Testis (tissue), 3 donors: ENCODE results near the gene CCNO. TPM values are rescaled to one million over a fixed set of nuclear protein-coding genes. Genes with fewer than 3 reads are reported as not detected.

ENCODE experiments used
- DNase-seq: peaks from one replicate; pipeline ENCODE4 v3.0.0-alpha.2; 2019
- H3K27ac ChIP-seq, 2 donors: fragments of 200-600 bp; sonication (generic); one replicate each; pipeline ENCODE4 v1.5.1; 2019
- H3K27me3 ChIP-seq: fragments of 200-600 bp; sonication (generic); one replicate; pipeline ENCODE4 v1.5.1; 2019
- H3K36me3 ChIP-seq: fragments of 200-600 bp; sonication (generic); one replicate; pipeline ENCODE4 v1.5.1; 2017; ENCODE audit warnings: low read depth; ENCODE audit errors: missing control alignments
- H3K4me1 ChIP-seq: fragments of 200-600 bp; sonication (generic); one replicate; pipeline ENCODE4 v1.5.1; 2019
- H3K4me3 ChIP-seq, 2 donors: fragments of 200-600 bp; sonication (generic); one replicate each; pipeline ENCODE4 v1.5.1; 2017 to 2019
- H3K9me3 ChIP-seq: fragments of 200-600 bp; sonication (generic); one replicate; pipeline ENCODE4 v1.5.1; 2017
- POLR2A ChIP-seq: fragments of 450-650 bp; IDR thresholded peaks from one replicate; pipeline ENCODE4 v1.6.1; 2017; ENCODE audit warnings: antibody characterized with exemption, mild to moderate bottlenecking, moderate library complexity
- WGBS, 2 donors: methylation state at CpG; one replicate each; pipeline ENCODE4 v1.1.5; 2018; 5-methylcytosine and 5-hydroxymethylcytosine counted together
- intact Hi-C: fragments of 100-400 bp; cut with DNase I; formaldehyde crosslinking; loops from one replicate; pipeline ENCODE4 v1.15.1; 2023; ENCODE audit warnings: low total_unique reads
- polyA plus RNA-seq: library from polyadenylated mRNA; stranded (reverse); fragments of 350-450 nt; fragmentation: Illumina TruSeq; extraction: RNeasy Lipid Tissue Mini Kit (QIAGEN cat#74804); gene quantifications from one replicate; pipeline ENCODE4 v1.2.3, GENCODE V29; 2014; ENCODE audit warnings: low read depth, low replicate concordance; ENCODE audit not compliant: insufficient read depth
- total RNA-seq, 2 donors: library from RNA; depleted of rRNA; stranded (reverse); fragments of >200 nt; gene quantifications; one replicate each; pipeline ENCODE4 v1.2.3, GENCODE V29; 2016
- TF ChIP-seq, protein P1 (sequence below), 3 experiments: fragments of 450-650 bp in 2 of 3; fragments of 200-600 bp in 1 of 3; sonication (generic) in 1 of 3; IDR thresholded peaks; one replicate each; pipeline ENCODE4 v1.5.1; 2016 to 2019; ENCODE audit warnings: antibody characterized with exemption in 3 of 3, mild to moderate bottlenecking in 2 of 3, moderate library complexity in 1 of 3

Gene CCNO
- total and polyA plus RNA-seq, 3 donors from 2014 or later, result 13.8 to 19.9 (median 14.4) TPM

DNA sequence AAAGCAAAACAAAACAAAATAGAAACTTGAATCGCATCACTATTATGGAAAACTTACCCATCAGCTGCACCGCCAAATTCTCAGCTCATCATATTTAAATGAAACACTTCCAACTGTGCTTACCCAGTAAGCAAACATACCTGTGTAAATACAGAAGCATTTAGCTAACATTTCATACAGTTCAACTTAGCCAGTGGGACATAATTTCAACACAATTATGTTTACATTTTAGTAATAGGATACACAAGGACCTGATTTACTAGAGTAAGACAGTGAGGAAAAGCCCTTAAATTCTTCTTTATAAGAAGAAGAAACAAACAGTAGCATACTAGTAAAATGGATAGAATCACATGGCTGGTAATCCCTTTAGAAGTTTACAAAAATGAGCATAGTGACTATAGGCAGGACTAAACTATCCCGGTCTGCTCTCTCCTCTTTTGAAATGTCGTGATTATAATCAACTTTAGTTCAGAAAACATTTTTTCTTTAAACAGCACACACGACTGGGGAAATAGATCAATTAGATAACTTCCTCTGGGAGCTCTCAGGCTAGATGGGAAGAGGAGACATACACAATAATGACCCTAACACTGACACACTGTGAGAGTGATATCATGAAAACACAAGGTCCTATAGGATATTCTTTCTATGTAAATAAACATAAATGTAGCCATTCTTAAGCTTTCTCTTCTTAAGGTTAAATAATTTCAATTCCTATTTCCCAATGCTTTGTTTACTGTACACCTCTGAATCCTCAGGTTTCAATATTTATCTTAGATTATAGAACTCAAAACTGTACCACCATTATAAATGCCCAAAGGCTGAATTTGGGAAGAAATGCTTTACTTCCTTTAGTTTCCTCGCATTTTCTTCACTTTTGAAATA is 44.5 kb downstream of the CCNO start:
- no peaks in the 10 kb centered on the region for H3K36me3 ChIP-seq
- TF ChIP-seq, protein P1, sequence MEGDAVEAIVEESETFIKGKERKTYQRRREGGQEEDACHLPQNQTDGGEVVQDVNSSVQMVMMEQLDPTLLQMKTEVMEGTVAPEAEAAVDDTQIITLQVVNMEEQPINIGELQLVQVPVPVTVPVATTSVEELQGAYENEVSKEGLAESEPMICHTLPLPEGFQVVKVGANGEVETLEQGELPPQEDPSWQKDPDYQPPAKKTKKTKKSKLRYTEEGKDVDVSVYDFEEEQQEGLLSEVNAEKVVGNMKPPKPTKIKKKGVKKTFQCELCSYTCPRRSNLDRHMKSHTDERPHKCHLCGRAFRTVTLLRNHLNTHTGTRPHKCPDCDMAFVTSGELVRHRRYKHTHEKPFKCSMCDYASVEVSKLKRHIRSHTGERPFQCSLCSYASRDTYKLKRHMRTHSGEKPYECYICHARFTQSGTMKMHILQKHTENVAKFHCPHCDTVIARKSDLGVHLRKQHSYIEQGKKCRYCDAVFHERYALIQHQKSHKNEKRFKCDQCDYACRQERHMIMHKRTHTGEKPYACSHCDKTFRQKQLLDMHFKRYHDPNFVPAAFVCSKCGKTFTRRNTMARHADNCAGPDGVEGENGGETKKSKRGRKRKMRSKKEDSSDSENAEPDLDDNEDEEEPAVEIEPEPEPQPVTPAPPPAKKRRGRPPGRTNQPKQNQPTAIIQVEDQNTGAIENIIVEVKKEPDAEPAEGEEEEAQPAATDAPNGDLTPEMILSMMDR (IDR thresholded peaks at IDR 0.05), result no peak
- TF ChIP-seq POLR2A, result no peak
- intact Hi-C loops, result no loop called here
- DNase-seq, result no peak
- no peaks in the 10 kb centered on the region for H3K9me3 ChIP-seq
- H3K4me3 ChIP-seq, result no peak overlapping the region
- 72 to 73% methylated on average over 6 of the region's 6 CpGs for WGBS, 2 donors
- H3K27me3 ChIP-seq, result no peaks in the 10 kb centered on the region
- H3K27ac ChIP-seq, result no peak overlapping the region
- H3K4me1 ChIP-seq, result no peaks in the 10 kb centered on the region

DNA sequence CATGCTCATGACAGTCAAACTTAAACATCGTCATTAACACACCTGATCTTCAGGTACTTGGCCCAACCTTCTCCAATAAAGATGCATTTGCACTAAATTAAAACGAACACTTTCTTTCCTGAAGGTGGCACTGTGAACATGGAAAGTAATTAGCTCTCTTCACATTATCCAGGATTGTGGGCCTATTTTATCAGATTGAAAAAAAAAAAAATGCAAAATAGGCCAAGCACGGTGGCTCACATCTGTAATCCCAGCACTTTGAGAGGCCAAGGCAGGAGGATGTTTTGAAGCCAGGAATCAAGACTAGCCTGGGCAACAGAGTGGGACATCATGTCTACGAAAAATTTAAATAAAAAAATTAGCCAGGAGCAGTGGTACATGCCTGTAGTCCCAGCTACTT is 46.0 kb downstream of the CCNO start:
- DNase-seq, result no peak
- TF ChIP-seq, protein P1 (IDR thresholded peaks at IDR 0.05), result no peak
- no peak for TF ChIP-seq POLR2A
- 69 to 74% methylated on average over 4 of the region's 4 CpGs for WGBS, 2 donors
- H3K36me3 ChIP-seq, result no peaks in the 10 kb centered on the region
- no peak overlapping the region for H3K4me3 ChIP-seq
- no peak overlapping the region for H3K27ac ChIP-seq
- H3K27me3 ChIP-seq, result no peaks in the 10 kb centered on the region
- H3K4me1 ChIP-seq, result no peaks in the 10 kb centered on the region
- intact Hi-C loops, result no loop called here
- no peaks in the 10 kb centered on the region for H3K9me3 ChIP-seq

Other genes with a start within 250 kb of the CCNO start
- under 1 TPM; 0.50 to 0.87 TPM for gene ESM1, start 248.0 kb downstream of the CCNO start, total RNA-seq
- 1.1 TPM for gene ESM1, start 248.0 kb downstream of the CCNO start, polyA plus RNA-seq
- gene GZMK, start 209.4 kb downstream of the CCNO start, total RNA-seq, result 1 to 10 TPM in 1 of 2 donors, not detected in 1; 1.1 TPM
- 3.2 TPM for gene GZMK, start 209.4 kb downstream of the CCNO start, polyA plus RNA-seq
- under 1 TPM in 1 of 2 donors, not detected in 1; 0.37 TPM for gene GZMA, start 131.0 kb downstream of the CCNO start, total RNA-seq
- gene GZMA, start 131.0 kb downstream of the CCNO start, polyA plus RNA-seq, result 7.1 TPM
- 10 to 100 TPM in 1 of 2 donors, 1 to 10 TPM in 1; 8.2 to 12.3 TPM for gene GPX8, start 73.4 kb downstream of the CCNO start, total RNA-seq
- 13.9 TPM for gene GPX8, start 73.4 kb downstream of the CCNO start, polyA plus RNA-seq
- gene CDC20B, start 60.4 kb downstream of the CCNO start, total RNA-seq, result 10 to 100 TPM in 1 of 2 donors, 1 to 10 TPM in 1; 4.8 to 15.6 TPM
- 2.8 TPM for gene CDC20B, start 60.4 kb downstream of the CCNO start, polyA plus RNA-seq
- under 1 TPM; 0.39 to 0.68 TPM for gene MCIDAS, start 6.3 kb downstream of the CCNO start, total RNA-seq
- gene MCIDAS, start 6.3 kb downstream of the CCNO start, polyA plus RNA-seq, result 0.42 TPM
- gene DHX29, start 74.1 kb upstream of the CCNO start, total RNA-seq, result 10 to 100 TPM; 19.0 to 26.8 TPM
- gene DHX29, start 74.1 kb upstream of the CCNO start, polyA plus RNA-seq, result 8.8 TPM
- gene MTREX, start 74.4 kb upstream of the CCNO start, total RNA-seq, result 100 to 1,000 TPM; 108 to 126 TPM
- gene MTREX, start 74.4 kb upstream of the CCNO start, polyA plus RNA-seq, result 33.7 TPM